Measurements from ENCODE around the gene MAP3K20. TPM values are rescaled to one million over a fixed set of nuclear protein-coding genes. Genes with fewer than 3 reads are reported as not detected.

Gene MAP3K20
- total RNA-seq, 1 donor from 2014 or later = 11.8 TPM

- Mint-ChIP-seq H3K4me3 (ENCODE audit: unreplicated experiment) (no peak overlapping the region), H3K4me1 (ENCODE audit: unreplicated experiment) (peaks cover 21% of the 10 kb centered on the region), H3K36me3 (ENCODE audit: low read depth, unreplicated experiment) (no peaks in the 10 kb centered on the region), H3K27ac (ENCODE audit: unreplicated experiment) (no peak overlapping the region), H3K9me3 (ENCODE audit: unreplicated experiment) (no peaks in the 10 kb centered on the region), H3K27me3 (ENCODE audit: unreplicated experiment) (no peaks in the 10 kb centered on the region)
- TF ChIP-seq, protein P1, sequence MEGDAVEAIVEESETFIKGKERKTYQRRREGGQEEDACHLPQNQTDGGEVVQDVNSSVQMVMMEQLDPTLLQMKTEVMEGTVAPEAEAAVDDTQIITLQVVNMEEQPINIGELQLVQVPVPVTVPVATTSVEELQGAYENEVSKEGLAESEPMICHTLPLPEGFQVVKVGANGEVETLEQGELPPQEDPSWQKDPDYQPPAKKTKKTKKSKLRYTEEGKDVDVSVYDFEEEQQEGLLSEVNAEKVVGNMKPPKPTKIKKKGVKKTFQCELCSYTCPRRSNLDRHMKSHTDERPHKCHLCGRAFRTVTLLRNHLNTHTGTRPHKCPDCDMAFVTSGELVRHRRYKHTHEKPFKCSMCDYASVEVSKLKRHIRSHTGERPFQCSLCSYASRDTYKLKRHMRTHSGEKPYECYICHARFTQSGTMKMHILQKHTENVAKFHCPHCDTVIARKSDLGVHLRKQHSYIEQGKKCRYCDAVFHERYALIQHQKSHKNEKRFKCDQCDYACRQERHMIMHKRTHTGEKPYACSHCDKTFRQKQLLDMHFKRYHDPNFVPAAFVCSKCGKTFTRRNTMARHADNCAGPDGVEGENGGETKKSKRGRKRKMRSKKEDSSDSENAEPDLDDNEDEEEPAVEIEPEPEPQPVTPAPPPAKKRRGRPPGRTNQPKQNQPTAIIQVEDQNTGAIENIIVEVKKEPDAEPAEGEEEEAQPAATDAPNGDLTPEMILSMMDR (IDR thresholded peaks at IDR 0.05; ENCODE audit: unreplicated experiment) = no peak
- no peak for DNase-seq (ENCODE audit: low spot score)
Observed at GRCh38 chr2:173195100-173195499, 119.5 kb downstream of the MAP3K20 start.

DNA sequence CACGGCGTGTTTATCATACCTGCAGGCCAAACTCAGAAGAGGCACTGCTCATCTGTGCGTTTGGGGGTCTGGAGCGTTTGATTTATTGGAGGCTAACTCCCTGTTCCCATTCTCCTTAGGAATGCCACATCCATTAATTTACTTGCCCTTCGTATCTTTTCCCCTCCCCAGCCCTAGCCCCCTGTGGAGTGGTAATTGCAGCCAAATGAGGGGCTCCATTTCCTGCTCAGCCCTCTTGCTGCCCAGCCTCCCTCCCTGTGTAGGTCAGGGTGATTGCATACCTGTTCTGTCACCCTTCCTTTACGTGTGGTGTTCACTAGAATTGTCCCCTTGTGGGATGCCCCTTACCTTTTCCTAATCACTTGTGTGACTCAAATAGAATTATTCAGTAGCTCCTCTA is 120.4 kb downstream of the MAP3K20 start:
- no peak for DNase-seq (ENCODE audit: low spot score)
- no peak overlapping the region for H3K4me3 Mint-ChIP-seq (ENCODE audit: unreplicated experiment)
- H3K27ac Mint-ChIP-seq (ENCODE audit: unreplicated experiment) = no peak overlapping the region
- TF ChIP-seq, protein P1 (IDR thresholded peaks at IDR 0.05; ENCODE audit: unreplicated experiment) = no peak
- peaks cover 20% of the 10 kb centered on the region for H3K4me1 Mint-ChIP-seq (ENCODE audit: unreplicated experiment)
- no peaks in the 10 kb centered on the region for H3K9me3 Mint-ChIP-seq (ENCODE audit: unreplicated experiment)
- H3K27me3 Mint-ChIP-seq (ENCODE audit: unreplicated experiment) = no peaks in the 10 kb centered on the region
- no peaks in the 10 kb centered on the region for H3K36me3 Mint-ChIP-seq (ENCODE audit: low read depth, unreplicated experiment)

DNA sequence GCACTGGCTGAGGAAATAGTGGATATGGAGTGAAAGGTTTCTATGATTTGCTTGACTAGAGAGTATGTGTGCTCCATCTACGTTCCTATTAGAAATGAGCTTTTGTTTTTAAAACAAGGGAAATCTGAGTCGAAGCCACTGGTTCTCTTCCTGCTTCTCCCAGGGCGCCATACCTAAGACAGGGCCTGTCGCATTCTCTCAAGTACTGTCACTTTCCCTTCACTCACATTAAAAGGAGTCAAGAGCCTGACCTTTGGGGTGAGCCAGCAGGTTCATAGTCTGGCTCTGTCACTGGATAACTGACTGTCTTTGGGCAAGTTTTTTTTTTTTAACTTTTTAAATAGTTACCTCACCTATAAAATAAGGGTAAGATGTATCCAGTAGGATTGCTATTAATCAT is 121.0 kb downstream of the MAP3K20 start:
- Mint-ChIP-seq H3K27me3 (ENCODE audit: unreplicated experiment) (no peaks in the 10 kb centered on the region), H3K36me3 (ENCODE audit: low read depth, unreplicated experiment) (no peaks in the 10 kb centered on the region), H3K27ac (ENCODE audit: unreplicated experiment) (no peak overlapping the region), H3K4me1 (ENCODE audit: unreplicated experiment) (peaks cover 15% of the 10 kb centered on the region), H3K9me3 (ENCODE audit: unreplicated experiment) (no peaks in the 10 kb centered on the region), H3K4me3 (ENCODE audit: unreplicated experiment) (no peak overlapping the region)
- DNase-seq (ENCODE audit: low spot score) = no peak
- TF ChIP-seq, protein P1 (IDR thresholded peaks at IDR 0.05; ENCODE audit: unreplicated experiment) = no peak

DNA sequence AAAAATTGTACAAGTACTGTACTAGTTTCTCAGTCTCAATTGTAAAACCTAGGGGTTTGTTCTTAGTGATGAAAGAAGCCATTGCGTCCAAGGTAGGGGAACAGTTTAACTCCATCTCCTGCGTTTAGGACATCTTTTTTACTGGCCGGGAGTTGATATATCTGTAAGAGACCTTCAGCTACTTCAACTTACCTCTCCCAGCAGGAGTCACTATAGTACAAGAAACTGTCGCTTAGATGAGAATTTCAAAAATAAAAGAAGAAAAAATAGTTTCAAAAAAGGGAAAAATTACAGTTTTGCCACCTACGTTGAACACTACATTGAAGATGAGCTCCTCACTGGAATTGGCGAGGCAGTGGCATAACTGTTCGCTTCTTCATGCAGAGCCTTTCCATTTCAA is 122.7 kb downstream of the MAP3K20 start:
- H3K36me3 Mint-ChIP-seq (ENCODE audit: low read depth, unreplicated experiment) = no peaks in the 10 kb centered on the region
- H3K27me3 Mint-ChIP-seq (ENCODE audit: unreplicated experiment) = no peaks in the 10 kb centered on the region
- H3K9me3 Mint-ChIP-seq (ENCODE audit: unreplicated experiment) = no peaks in the 10 kb centered on the region
- TF ChIP-seq, protein P1 (IDR thresholded peaks at IDR 0.05; ENCODE audit: unreplicated experiment) = no peak
- H3K4me1 Mint-ChIP-seq (ENCODE audit: unreplicated experiment) = peaks cover 10% of the 10 kb centered on the region
- H3K27ac Mint-ChIP-seq (ENCODE audit: unreplicated experiment) = no peak overlapping the region
- no peak for DNase-seq (ENCODE audit: low spot score)
- H3K4me3 Mint-ChIP-seq (ENCODE audit: unreplicated experiment) = no peak overlapping the region

DNA sequence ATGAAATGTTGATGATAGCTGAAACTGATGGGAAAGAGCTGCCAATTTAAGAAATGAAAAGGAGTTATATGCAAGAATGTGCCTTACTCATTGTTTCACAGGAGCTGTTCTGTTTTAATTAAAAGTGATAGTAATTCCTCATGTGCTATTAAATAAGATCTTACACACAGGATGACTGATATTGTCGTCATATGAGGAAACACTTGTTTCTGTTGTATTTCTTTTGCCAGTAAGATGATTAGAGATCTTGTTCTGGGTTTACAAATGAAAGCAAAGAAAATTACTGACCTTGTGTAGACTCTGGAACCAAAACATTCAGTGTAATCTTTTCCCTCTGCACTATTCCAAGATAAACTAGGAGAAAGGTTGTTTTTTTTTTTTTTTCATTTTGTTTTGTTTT is 123.6 kb downstream of the MAP3K20 start:
- H3K27ac Mint-ChIP-seq (ENCODE audit: unreplicated experiment) = no peak overlapping the region
- H3K4me3 Mint-ChIP-seq (ENCODE audit: unreplicated experiment) = no peak overlapping the region
- no peaks in the 10 kb centered on the region for H3K36me3 Mint-ChIP-seq (ENCODE audit: low read depth, unreplicated experiment)
- TF ChIP-seq, protein P1 (IDR thresholded peaks at IDR 0.05; ENCODE audit: unreplicated experiment) = no peak
- no peaks in the 10 kb centered on the region for H3K9me3 Mint-ChIP-seq (ENCODE audit: unreplicated experiment)
- DNase-seq (ENCODE audit: low spot score) = no peak
- H3K4me1 Mint-ChIP-seq (ENCODE audit: unreplicated experiment) = peaks cover 10% of the 10 kb centered on the region
- H3K27me3 Mint-ChIP-seq (ENCODE audit: unreplicated experiment) = no peaks in the 10 kb centered on the region
